Epithelial cell of esophagus (primary cell): ENCODE measurements around the gene CDC6.
"Not testable (repeated sequence)": the region's sequence is repeated elsewhere in the genome, so short reads cannot be mapped to it uniquely, and the experiment has no call there.

Experiments
- DNase-seq: peaks from one replicate; pipeline ENCODE4 v3.0.0; 2010; ENCODE audit warnings: low read depth
- H3K4me3 ChIP-seq: 2 replicates; pipeline ENCODE4 v1.5.1; 2011; ENCODE audit warnings: mild to moderate bottlenecking, low read length, control low read depth
- CTCF ChIP-seq: IDR thresholded peaks from 2 replicates; pipeline ENCODE4 v1.5.1; 2011; ENCODE audit warnings: low read depth, mild to moderate bottlenecking, low read length, control low read depth, inconsistent platforms; ENCODE audit not compliant: insufficient read depth; ENCODE audit errors: missing control alignments

CDC6 gene

GRCh38 chr17:40298726-40299125, 11.0 kb downstream of the CDC6 start:
- no peak for DNase-seq
- H3K4me3 ChIP-seq, result no peak overlapping the region
- TF ChIP-seq CTCF, result no peak

- H3K4me3 ChIP-seq, DNase-seq: not testable (repeated sequence)
These were observed 11.6 kb downstream of the CDC6 start for GRCh38 chr17:40299159-40299757.

GRCh38 chr17:40301315-40301714, 13.6 kb downstream of the CDC6 start:
- peak; percentile 43 for DNase-seq
- TF ChIP-seq CTCF, result peak; percentile 33
- H3K4me3 ChIP-seq, result no peak overlapping the region

GRCh38 chr17:40303009-40303657, 15.5 kb downstream of the CDC6 start:
- no peak overlapping the region for H3K4me3 ChIP-seq

GRCh38 chr17:40303708-40304551, 16.3 kb downstream of the CDC6 start:
- peak; percentile 64 for DNase-seq
- no peak overlapping the region for H3K4me3 ChIP-seq
- no peak for TF ChIP-seq CTCF

More at GRCh38 chr17:40303009-40303657, 15.5 kb downstream of the CDC6 start:
- peak; percentile 73 for TF ChIP-seq CTCF
- peak; percentile 70 for DNase-seq

GRCh38 chr17:40304552-40304863, 16.8 kb downstream of the CDC6 start:
- not testable (repeated sequence) for H3K4me3 ChIP-seq, DNase-seq

- not testable (repeated sequence) for H3K4me3 ChIP-seq, DNase-seq
These were observed 17.2 kb downstream of the CDC6 start for GRCh38 chr17:40304866-40305265.

GRCh38 chr17:40306395-40306794, 18.7 kb downstream of the CDC6 start:
- no peak for TF ChIP-seq CTCF
- DNase-seq, result no peak
- H3K4me3 ChIP-seq, result no peak overlapping the region
